Astrocyte (in vitro differentiated cells and primary cell): ENCODE measurements around the gene TOR2A. TPM values are rescaled to one million over a fixed set of nuclear protein-coding genes. Genes with fewer than 3 reads are reported as not detected.

Source experiments
- DNase-seq: peaks from one replicate; pipeline ENCODE4 v3.0.0-alpha.2; 2010; ENCODE audit warnings: low read depth
- FAIRE-seq: peaks from 2 replicates; lab custom pipeline; 2011; peaks lifted over from hg19 to GRCh38; lab: Jason Lieb, UNC
- H2AFZ ChIP-seq: 2 replicates; pipeline ENCODE4 v1.6.0; 2012; ENCODE audit warnings: low read depth, low read length, inconsistent platforms
- H3K27ac ChIP-seq: 2 replicates; pipeline ENCODE4 v1.5.1; 2011; ENCODE audit warnings: low read depth, low read length, inconsistent platforms
- H3K27me3 ChIP-seq: 2 replicates; pipeline ENCODE4 v1.6.0; 2011; ENCODE audit warnings: low read length, inconsistent platforms; ENCODE audit not compliant: insufficient read depth
- H3K36me3 ChIP-seq: 2 replicates; pipeline ENCODE4 v1.5.1; 2011; ENCODE audit warnings: low read length, inconsistent platforms; ENCODE audit not compliant: insufficient read depth
- H3K4me1 ChIP-seq: 2 replicates; pipeline ENCODE4 v1.5.1; 2011; ENCODE audit warnings: low read length, inconsistent platforms; ENCODE audit not compliant: insufficient read depth
- H3K4me2 ChIP-seq: 2 replicates; pipeline ENCODE4 v1.6.0; 2012; ENCODE audit warnings: low read length, inconsistent platforms
- H3K4me3 ChIP-seq: 2 replicates; pipeline ENCODE4 v1.5.1; 2011; ENCODE audit warnings: low read depth, mild to moderate bottlenecking, low read length, inconsistent platforms; ENCODE audit not compliant: insufficient read depth
- H3K79me2 ChIP-seq: 2 replicates; pipeline ENCODE4 v1.6.0; 2012; ENCODE audit warnings: mild to moderate bottlenecking, low read length, inconsistent platforms; ENCODE audit not compliant: insufficient read depth
- H3K9ac ChIP-seq: 2 replicates; pipeline ENCODE4 v1.6.0; 2012; ENCODE audit warnings: mild to moderate bottlenecking, low read length, inconsistent platforms
- H3K9me3 ChIP-seq: 2 replicates; pipeline ENCODE4 v1.5.1; 2012; ENCODE audit warnings: low read depth, mild to moderate bottlenecking, low read length, inconsistent platforms; ENCODE audit not compliant: insufficient read depth
- H4K20me1 ChIP-seq: 2 replicates; pipeline ENCODE4 v1.6.0; 2012; ENCODE audit warnings: low read length, inconsistent platforms; ENCODE audit not compliant: insufficient read depth
- H3K27ac Mint-ChIP-seq: one replicate; pipeline ENCODE4 v1.8.0; 2021; ENCODE audit warnings: mild to moderate bottlenecking, mixed read lengths; ENCODE audit not compliant: unreplicated experiment
- H3K27me3 Mint-ChIP-seq: one replicate; pipeline ENCODE4 v1.8.0; 2021; ENCODE audit warnings: low read depth, mixed read lengths; ENCODE audit not compliant: unreplicated experiment
- H3K36me3 Mint-ChIP-seq: one replicate; pipeline ENCODE4 v1.8.0; 2021; ENCODE audit warnings: low read depth, mixed read lengths; ENCODE audit not compliant: unreplicated experiment
- H3K4me1 Mint-ChIP-seq: one replicate; pipeline ENCODE4 v1.8.0; 2021; ENCODE audit warnings: low read depth, mixed read lengths; ENCODE audit not compliant: unreplicated experiment
- H3K4me3 Mint-ChIP-seq: one replicate; pipeline ENCODE4 v1.8.0; 2021; ENCODE audit warnings: mild to moderate bottlenecking, moderate library complexity, mixed read lengths; ENCODE audit not compliant: unreplicated experiment
- H3K9me3 Mint-ChIP-seq: one replicate; pipeline ENCODE4 v1.8.0; 2021; ENCODE audit warnings: mild to moderate bottlenecking, mixed read lengths; ENCODE audit not compliant: unreplicated experiment
- CTCF ChIP-seq: IDR thresholded peaks from 2 replicates; pipeline ENCODE4 v1.5.1; 2011; ENCODE audit warnings: low read depth, mild to moderate bottlenecking, inconsistent platforms, low read length, moderate library complexity; ENCODE audit not compliant: insufficient read depth
- EZH2 ChIP-seq: IDR thresholded peaks from 2 replicates; pipeline ENCODE4 v1.6.1; 2012; ENCODE audit warnings: mild to moderate bottlenecking, low read length, inconsistent platforms; ENCODE audit not compliant: insufficient read depth
- total RNA-seq: library from RNA; stranded (reverse); gene quantifications from 2 replicates; pipeline ENCODE4 v1.2.1, GENCODE V29; 2021

The TOR2A gene
- total RNA-seq, 1 donor from 2014 or later, result 7.5 TPM

GRCh38 chr9:127732444-127732843 lies 2.6 kb downstream of the TOR2A start:
- Histone ChIP-seq H3K4me1 (peaks cover 11% of the 10 kb centered on the region), H3K4me2 (no peak overlapping the region), H4K20me1 (peaks cover 5% of the 10 kb centered on the region), H3K9me3 (no peaks in the 10 kb centered on the region), H3K4me3 (no peak overlapping the region), H3K36me3 (no peaks in the 10 kb centered on the region), H3K27ac (no peak overlapping the region), H3K27me3 (no peaks in the 10 kb centered on the region), H3K79me2 (peaks cover 6% of the 10 kb centered on the region), H3K9ac (no peak overlapping the region), H2AFZ (no peak overlapping the region)
- Mint-ChIP-seq H3K36me3 (no peaks in the 10 kb centered on the region), H3K27me3 (peaks cover 8% of the 10 kb centered on the region), H3K27ac (no peak overlapping the region), H3K9me3 (peaks cover 2% of the 10 kb centered on the region), H3K4me3 (no peak overlapping the region), H3K4me1 (peaks cover 2% of the 10 kb centered on the region)
- TF ChIP-seq EZH2 (no peak), CTCF (no peak)
- DNase-seq (no peak), FAIRE-seq (no peak)

DNA sequence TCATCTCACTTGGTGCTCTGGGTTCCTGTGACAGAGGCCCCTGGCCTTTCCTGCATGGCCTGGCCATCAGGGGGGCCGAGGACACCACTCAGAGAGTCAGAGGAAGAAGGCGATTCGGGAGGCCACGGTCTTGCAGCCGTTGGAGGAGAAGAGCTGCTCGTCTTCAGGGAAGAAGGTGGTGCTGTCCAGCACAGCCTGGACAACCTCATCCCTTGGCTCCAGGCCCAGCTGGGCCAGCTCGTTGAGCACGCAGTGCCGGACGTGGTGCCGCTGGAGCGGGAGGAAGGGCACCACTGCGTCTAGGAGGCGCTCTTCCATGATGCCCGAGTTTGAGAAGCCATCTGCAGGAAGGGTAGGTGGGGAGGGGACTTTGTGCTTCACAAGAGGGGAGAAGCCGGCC lies 3.2 kb downstream of the TOR2A start:
- peaks cover 8% of the 10 kb centered on the region for H3K27me3 Mint-ChIP-seq
- H3K4me3 Mint-ChIP-seq, result no peak overlapping the region
- Histone ChIP-seq H3K4me1 (peaks cover 11% of the 10 kb centered on the region), H3K4me2 (no peak overlapping the region), H3K9me3 (no peaks in the 10 kb centered on the region), H3K4me3 (no peak overlapping the region), H3K27ac (no peak overlapping the region), H3K27me3 (no peaks in the 10 kb centered on the region), H3K9ac (no peak overlapping the region), H3K79me2 (peaks cover 6% of the 10 kb centered on the region), H3K36me3 (no peaks in the 10 kb centered on the region), H4K20me1 (peaks cover 5% of the 10 kb centered on the region), H2AFZ (no peak overlapping the region)
- DNase-seq, result no peak
- peaks cover 2% of the 10 kb centered on the region for H3K4me1 Mint-ChIP-seq
- no peaks in the 10 kb centered on the region for H3K36me3 Mint-ChIP-seq
- H3K9me3 Mint-ChIP-seq, result peaks cover 2% of the 10 kb centered on the region
- no peak overlapping the region for H3K27ac Mint-ChIP-seq
- no peak for TF ChIP-seq CTCF
- TF ChIP-seq EZH2, result no peak
- FAIRE-seq, result no peak

DNA sequence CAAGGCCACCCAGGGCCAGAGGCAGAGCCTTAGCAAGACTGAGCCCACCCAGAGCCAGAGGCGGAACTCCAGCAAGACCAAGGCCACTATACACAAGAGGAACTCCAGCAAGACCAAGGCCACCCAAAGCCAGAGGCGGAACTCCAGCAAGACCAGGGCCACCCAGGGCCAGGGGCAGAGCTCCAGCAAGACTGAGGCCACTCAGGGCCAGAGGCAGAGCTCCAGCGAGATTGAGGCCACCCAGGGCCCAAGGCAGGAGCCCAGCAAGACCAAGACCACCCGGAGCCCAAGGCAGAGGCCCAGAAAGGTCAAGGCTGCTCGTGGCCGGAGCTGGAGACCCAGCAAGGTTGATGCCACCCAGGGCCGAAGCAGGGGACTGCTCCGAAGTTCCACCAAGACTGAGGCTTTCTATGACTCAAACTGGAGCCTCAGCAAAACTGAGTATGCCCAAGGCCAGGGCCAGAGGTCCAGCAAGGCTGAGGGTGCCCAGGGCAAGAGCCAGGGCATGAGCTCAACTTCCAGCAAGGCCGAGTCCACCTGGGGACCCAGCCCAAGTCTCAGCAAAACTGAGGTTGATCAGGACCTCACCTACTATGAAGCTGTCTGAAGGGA lies 4.2 kb downstream of the TOR2A start:
- Histone ChIP-seq H3K9me3 (no peaks in the 10 kb centered on the region), H3K36me3 (no peaks in the 10 kb centered on the region), H3K4me2 (no peak overlapping the region), H3K4me1 (peaks cover 11% of the 10 kb centered on the region), H3K4me3 (no peak overlapping the region), H3K79me2 (peaks cover 6% of the 10 kb centered on the region), H4K20me1 (peaks cover 5% of the 10 kb centered on the region), H3K9ac (no peak overlapping the region), H2AFZ (no peak overlapping the region), H3K27ac (no peak overlapping the region), H3K27me3 (no peaks in the 10 kb centered on the region)
- H3K27ac Mint-ChIP-seq, result no peak overlapping the region
- H3K27me3 Mint-ChIP-seq, result peaks cover 9% of the 10 kb centered on the region
- peaks cover 2% of the 10 kb centered on the region for H3K4me1 Mint-ChIP-seq
- TF ChIP-seq EZH2 (no peak), CTCF (no peak)
- no peaks in the 10 kb centered on the region for H3K36me3 Mint-ChIP-seq
- H3K9me3 Mint-ChIP-seq, result peaks cover 2% of the 10 kb centered on the region
- DNase-seq, result no peak
- FAIRE-seq, result no peak
- no peak overlapping the region for H3K4me3 Mint-ChIP-seq
